NCI-H2107 (cell line): Measurements from ENCODE around the gene KCNJ16.

Experiments used
- DNase-seq: peaks from one replicate; lab custom pipeline; 2025; lab: John Stamatoyannopoulos, UW

Gene KCNJ16

DNA sequence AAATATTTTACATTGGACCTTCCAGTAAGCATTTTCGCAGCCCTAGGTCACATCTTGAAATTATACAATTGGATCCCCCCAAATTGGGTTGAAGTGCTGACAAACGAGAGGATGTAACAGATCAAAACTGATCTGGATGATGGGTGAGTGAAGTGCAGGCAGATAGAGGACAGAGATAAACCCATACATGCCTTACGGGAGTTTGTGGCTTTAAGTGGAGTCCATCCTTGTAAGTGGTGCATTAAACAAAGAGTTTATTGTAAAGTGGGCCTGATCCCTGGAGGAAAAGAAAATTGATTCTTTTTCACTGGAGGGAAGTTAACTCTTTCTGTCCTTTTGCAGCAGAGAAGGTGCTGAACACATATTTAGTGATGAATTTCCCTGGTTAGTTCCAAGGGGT is 55.3 kb downstream of the KCNJ16 start:
- DNase-seq: no peak

DNA sequence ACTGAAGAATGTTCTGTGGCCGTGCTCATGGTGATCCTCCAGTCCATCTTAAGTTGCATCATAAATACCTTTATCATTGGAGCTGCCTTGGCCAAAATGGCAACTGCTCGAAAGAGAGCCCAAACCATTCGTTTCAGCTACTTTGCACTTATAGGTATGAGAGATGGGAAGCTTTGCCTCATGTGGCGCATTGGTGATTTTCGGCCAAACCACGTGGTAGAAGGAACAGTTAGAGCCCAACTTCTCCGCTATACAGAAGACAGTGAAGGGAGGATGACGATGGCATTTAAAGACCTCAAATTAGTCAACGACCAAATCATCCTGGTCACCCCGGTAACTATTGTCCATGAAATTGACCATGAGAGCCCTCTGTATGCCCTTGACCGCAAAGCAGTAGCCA is 57.5 kb downstream of the KCNJ16 start:
- DNase-seq: no peak

DNA sequence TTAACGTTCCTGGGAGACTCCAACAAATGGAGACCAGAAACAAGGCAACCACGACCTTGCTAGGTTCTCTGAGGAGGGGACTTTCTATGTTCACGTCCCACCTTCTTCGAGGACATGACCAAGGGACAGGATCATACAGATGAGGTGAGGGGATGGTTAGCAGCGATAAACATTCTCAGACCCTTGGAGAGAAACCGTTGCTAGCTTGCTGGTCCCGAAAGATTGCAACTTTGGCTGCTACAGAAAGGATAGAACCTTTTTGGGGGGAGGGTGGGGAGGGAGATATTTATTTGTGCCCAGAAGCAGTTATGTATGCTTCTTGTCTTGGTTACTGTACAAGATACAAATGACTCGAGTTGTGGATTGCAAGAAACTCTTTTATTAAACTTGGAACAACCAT is 59.0 kb downstream of the KCNJ16 start:
- no peak for DNase-seq

DNA sequence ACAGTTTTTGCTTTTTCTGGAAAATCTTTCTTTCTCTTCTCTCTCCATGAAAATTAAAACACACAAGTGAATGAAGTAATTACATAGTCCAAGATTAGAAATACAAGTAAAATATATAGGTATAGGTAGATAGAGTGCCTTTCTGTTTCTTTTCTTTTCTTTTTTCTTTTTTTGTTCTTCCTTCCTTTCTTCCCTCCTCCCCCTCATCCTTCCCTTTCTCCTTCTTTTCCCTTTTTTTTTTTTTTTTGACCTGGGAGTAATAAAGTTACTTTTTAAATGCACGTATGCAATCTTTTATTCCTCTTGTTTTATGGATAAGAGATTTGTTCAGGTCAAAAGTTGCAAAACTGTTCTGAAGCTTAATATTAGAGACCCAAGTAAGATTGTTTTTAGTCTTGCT is 59.8 kb downstream of the KCNJ16 start:
- no peak for DNase-seq

DNA sequence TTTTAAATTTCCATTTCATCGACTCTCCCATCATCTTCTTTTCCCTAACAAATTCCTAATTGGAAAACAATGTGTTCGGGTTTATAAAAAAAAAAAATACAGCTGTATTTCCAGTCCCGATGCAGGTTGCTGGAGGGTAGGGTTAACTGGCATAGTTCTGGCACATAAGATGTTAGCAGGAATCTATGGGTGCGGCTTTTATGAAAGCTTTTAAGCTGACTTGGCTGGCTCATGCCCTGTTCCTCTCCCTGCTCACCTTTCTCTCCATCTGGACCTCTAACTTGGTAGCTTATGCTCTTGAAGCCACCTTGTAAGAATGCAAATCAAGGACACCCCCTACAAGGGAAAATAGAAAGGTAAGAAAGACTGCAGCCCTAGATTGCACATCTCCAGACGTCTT is 61.1 kb downstream of the KCNJ16 start:
- DNase-seq: no peak

DNA sequence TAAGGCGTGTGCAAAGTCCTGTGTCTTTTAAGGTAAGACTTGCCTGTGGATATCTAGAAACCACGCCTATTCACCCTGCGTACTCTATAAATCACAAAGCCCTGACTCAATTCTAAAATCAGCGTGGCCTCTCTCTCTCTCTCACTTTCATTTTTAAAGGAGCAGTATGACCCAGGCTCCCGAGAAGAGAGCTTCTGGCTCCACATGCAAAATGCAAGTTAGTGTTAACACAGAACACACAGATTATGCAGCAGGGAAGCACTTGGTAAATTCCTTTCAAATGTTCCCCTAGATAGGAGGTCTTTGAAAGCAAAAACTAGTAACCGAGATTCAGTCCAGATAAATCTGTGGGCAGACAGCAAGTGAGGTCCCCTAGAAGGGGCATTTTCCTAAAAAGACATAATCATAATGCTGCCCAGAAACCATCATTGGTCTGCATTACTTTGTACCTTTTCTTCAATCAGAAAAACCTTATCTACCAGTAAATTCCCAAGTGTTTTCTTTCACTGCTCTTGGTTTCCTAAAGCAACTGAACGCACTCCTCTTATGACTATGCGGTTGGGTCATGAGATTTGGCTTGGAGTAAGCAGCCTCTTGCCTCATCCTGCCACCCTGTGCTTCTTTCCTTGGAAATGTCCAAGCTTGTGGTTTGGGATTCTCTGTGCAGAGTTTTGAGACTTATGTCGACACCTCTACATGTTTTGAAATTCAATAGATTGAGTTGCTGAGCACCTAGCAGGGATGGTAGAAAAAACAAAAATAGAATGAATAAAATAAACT is 62.6 kb downstream of the KCNJ16 start:
- DNase-seq: no peak

DNA sequence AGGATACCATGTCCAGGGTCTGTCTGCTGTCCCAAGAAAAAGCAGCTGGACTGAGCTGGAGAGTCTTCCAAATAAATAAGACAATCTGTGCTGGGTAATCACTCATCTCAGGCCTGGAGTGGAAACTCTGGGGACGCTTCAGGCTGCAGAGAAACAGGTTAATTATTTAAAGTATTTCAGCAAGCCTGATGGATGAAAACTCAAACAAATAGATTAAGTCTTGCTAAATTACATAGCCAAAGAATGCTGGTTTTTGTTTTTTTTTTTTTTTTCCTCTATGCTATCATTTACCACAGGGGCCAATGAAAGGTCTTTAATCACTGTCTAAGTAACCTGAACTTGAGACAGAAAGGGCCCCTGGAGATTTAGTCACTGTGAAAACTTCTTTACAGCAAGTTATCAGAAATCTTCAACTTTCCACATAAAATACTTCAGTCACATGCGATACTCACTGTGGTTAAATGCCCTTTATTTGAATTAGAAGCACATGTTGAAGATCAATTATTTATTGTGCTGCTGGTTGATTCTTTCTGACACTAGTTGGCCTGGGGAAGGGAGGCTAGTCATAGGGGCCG is 63.4 kb downstream of the KCNJ16 start:
- DNase-seq: no peak

DNA sequence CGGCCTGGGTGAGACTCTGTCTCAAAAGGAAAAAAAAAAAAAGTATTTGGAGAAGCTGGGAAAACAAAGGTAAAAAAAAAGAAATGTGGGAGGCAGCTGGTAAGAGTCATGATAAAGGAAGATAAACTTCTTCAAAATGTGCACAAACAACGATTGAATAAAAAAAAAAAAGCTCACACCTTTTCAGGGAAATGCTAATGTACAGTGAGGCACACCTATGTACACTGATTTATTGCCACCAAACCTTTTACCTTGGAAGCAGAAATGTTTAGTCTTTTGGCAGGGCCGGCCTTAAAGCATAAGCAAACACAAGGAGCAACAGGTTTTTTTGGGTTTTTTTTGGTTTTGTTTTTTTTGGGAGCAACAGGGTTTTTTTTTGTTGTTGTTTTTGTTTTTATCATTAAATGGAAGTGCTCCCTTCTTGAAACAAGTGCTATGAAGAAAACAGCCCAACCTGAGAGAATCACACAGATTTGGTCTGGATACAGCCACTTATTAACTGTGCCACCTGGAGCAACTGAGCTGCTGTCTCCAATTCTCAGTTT is 64.5 kb downstream of the KCNJ16 start:
- DNase-seq: no peak

DNA sequence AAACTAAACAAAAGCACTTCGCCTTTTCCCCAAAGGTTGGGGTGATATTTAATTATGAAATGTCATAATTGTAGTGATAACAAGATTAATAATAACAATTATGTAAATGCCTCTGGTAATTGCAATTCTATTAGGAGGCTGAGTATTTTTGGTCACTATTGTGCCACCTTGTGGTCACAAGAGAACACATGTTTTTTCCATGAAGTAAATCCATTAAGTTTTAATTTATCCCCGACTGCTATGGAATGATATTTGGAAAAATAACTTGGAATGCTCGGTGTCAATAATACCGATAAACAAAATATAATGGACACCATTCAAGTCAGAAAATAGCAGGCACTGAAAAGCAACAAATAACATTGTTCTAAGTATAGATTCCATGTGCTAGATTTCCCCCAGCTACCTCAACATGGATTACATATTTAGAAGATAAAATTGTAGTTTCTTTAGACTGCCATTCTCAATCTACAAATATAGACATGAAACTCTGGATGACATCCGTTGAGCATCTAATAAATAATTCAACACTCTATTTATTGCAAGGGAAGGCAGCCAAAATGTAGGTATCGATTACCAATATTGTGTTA is 69.3 kb downstream of the KCNJ16 start:
- DNase-seq: no peak

DNA sequence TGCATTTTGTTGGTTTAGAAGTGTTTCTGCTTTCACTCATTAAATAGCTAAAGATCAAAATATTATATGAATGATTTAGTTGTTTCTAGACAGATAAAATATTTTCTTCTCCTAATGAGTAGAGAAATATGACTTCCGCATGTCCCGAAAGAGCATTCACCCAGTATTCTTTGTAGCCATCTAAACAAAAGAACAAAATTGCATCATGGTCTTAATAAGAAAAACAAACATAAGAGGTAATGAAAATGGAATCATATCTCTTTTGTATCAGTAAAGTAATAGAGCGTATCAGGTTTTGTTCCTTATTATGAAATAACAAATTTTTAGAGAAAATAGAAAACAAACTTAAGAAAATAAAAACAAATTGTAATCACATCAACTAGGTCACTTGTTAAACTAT is 78.2 kb downstream of the KCNJ16 start:
- DNase-seq: no peak

DNA sequence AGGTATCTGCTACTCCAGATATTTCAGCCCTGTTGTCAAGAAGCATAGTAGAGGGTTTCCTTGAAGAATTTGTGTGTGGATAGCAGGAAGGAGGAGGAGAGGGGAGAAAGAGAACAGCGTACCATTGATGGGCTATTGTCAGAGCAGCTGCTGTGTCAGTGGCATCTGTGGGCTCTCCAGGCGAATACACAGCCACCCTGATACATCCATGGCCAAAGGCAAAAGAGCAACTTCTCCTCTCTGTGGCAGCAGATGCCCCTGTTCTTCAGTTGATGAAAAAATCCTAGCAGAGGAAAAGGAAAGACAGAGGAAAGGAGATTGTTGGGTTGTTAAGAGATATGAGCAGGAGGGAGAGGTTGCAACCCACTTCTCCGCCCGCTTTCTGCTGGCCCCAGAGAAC is 82.1 kb downstream of the KCNJ16 start:
- no peak for DNase-seq

DNA sequence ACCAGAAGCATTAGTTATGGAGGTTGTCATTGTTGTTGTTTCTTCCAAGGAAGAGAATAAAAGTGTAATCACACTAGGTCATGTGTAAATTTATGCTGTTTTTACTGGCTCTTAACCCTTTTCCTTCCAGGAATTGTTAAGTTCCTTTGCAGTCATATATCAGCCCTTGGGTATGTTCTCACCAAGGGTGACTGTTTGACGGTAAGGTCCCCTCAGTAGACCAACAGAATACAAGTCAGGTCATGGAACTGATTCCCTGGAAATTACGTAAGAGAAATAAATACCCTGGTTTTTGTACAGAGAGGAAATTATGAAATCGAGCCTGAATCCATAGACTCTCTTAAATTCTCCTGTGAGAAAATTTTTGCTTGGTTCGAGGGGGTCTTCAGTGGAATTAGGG is 83.2 kb downstream of the KCNJ16 start:
- no peak for DNase-seq

DNA sequence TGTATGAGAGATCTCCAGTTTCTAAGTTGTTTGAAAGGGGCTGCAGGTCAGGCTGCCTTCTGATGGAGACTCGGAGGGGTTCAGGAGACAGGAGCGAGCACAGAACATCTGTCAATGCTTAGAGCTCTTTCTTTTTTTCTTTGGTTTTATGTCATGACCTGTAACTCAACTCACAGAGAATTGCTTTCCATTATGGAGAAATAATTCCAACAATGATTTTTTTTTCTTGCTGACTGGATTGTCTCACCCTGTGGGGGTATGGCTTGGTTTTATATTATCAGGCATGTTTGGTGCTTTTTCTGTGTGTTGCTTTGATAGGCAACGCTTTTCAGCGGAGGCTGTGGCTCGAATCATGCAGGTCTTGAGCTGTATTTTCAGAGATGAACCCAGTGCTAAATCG is 83.6 kb downstream of the KCNJ16 start:
- no peak for DNase-seq

DNA sequence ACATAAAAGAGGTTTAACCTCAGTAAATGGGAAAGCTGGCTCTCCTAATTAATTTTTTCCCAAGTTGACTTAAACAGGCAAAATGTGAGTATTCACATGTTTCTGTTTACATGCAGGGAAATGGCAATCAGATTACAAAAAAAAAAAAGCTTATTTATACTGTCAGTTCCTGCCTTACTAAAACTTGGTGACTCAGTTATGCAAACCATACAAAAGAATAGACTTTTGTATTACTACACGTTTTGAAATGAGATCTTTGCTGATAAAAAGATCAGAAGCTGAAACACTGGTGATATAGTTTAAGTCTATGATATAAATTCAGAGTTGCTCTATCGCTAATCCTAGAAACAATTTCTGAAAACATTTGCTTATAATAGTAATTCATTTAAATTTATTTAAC is 85.0 kb downstream of the KCNJ16 start:
- DNase-seq: no peak

DNA sequence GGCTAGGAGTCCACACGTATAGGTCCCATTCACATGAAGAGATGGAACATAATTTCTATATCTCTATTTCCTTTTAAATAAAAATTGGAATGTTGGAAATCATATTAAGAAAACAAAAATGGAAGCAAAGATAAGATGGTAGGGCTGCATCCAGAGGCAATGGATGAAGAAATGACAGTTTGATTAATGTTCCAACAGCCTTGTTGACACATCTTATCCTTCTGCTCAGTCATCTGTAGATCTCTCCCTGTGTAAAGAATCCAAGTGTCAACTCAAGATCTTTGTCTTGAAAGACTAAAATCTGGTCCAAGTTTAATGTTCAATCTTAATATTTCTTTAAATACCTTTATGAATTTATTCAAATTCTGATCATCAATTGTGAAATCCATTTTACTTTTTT is 86.5 kb downstream of the KCNJ16 start:
- no peak for DNase-seq

DNA sequence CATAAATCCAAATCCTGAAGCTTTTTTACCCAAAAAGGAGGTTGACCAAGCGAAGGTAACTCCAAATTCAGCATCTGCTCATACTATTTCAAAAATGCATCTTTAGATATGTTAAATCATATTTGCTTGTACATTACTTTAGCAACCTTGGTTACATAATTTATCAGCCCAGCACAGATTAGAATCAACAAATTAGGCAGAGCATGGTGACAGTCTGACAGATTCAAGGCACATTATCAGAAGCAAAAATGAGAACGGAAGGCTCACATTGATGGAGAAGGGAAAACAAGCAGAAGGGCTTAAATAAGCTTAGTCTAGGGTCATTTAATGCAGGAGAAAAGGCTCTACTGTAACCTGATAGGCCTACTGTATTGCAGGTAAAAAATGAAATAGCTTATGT is 90.4 kb downstream of the KCNJ16 start:
- DNase-seq: no peak

DNA sequence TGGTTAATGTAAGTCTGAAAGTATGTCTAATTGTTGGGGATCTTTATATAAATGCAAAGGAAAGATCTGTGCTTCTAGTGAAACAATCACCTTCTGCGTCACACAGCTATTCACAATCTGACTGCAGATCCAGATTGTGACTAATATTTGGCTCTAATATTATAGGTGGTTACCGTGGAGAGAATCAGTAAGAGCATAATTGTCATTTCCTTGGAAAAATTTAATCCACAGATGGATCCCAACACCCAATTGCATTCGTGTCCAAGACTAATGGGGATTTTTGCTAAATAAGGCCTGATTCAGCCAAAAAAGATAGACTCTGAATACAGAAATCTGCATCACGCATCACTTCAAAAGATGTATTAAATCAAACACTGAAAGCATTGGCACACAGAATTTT is 91.6 kb downstream of the KCNJ16 start:
- DNase-seq: no peak

DNA sequence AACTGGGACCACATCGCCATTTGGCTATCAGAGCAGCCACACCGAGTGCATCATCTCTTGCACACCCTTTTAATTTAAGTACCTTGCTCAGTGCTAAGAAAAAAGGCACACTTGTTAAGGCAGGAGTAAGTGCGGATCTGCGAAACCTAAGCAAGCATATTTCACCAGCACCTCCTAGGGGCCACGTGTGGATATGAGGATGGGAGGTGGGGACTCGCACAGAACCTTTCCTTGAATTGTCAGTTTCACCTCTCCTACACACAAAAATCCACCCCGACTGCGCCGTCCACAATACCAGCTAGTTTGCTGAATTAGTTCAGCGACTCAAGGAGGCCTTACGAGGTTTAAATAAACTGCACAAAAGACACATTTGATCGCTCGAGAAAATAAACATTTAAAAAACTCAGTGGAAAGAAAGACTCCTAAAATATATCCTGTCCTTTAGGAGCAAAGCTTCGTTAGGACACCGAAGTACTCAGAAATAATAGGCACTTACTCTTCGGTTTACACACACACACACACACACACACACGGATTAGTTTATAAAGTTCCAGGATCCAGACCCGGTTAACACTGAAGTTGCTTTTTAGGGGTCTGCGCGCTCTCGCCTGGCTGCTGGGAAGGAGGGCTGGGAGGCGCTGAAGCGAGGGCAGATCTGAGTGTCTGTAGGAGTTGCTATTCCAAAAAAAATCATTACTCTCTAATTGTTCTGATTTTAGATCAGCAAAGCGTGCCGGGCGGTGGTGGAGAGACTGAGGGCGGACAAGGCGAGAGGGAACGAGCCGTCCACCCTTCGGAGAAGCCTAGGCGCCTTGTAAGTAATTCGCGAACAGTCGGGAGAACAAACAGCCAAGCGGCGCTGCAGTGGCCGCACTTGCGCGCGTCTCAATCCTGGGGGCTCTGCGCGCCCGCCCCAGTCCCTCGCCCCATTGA is 93.3 kb downstream of the KCNJ16 start:
- peak; percentile 40 for DNase-seq

DNA sequence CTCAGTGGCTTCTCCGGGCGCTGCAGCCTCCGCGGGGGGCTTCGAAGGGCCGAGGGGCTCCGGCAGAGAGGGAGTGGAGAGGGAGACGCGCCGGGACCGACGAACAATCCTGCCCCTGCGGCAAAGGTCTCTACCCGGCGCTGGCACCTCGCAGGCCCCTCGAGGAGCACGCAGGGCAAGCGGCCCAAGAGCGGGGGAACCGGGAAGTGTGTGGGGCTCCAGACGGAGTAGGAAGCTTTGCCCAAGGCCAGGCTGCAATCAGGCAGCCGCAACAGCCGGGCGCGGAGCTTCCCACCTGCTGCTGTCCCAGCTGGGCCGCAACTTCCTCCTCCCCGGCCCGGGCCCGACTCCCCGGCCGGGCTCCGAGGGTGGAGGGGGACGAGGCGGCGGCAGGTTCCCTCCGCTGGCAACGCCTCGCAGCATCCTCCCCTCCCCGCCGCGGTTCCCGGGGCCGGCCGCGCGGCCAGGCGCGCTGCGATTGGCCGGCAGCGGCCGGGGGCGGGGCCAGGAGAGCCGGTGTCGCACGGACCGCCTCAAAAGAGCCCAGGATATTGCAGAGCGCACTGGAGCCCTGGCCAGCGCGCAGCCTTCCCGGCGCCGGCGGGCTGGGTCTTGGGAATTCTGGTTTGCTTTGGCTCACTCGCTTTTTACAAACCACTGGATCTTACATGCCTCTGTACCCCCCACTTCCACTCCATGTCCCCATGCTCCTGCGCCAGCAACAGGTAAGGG is 94.1 kb downstream of the KCNJ16 start, which contains the start of gene KCNJ2:
Gene KCNJ2 (plus strand): TSS at position 556 of the 732 bp plus-strand sequence. CDS start 5,508 bp downstream, outside the sequence.
- DNase-seq: peak; percentile 82

DNA sequence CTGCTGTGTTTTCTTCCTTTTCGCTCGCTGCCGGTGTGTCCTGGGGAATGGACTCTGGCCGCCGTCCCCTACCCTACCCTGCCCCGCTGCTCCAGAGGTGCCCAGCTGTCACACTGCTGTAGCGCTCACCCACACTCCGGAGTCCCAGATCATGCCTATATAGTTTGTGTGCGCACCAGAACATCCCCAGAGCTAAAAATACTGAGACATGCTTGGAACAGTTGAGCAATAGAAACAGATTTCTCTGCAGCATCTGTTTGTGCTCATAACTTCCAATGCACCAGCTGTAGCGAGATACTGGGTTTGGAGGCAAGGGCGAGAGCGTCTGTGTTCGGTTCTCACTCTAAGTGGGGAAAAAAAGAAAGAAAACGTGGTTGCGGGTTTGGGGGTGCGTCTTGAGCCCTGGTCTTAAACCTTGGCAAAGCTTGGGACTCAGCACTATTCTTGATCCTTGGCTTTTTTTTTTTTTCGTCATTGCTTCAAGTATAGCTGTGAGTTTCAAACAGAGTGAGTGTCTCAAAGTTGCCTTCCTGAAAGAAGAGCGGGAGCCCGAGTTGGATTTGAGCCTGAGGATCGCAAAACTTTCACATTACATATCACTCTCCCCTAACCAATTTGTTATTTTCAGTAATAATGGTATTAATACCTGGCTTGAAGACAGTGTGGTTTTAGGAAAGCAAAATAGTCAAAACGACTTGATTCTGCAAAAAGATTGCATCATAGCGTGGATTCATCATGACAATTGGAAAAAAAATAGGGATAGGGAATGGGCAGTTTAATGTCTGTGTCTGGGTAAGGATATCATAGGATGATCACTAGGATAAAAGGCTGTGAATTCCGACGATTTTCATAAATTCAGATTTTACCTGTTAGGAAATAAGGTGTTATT is 94.9 kb downstream of the KCNJ16 start:
- DNase-seq: no peak
